ENCODE data around the gene MYOM1.
"Not testable (repeated sequence)": the region's sequence is repeated elsewhere in the genome, so short reads cannot be mapped to it uniquely, and the experiment has no call there.

MYOM1 gene

DNA sequence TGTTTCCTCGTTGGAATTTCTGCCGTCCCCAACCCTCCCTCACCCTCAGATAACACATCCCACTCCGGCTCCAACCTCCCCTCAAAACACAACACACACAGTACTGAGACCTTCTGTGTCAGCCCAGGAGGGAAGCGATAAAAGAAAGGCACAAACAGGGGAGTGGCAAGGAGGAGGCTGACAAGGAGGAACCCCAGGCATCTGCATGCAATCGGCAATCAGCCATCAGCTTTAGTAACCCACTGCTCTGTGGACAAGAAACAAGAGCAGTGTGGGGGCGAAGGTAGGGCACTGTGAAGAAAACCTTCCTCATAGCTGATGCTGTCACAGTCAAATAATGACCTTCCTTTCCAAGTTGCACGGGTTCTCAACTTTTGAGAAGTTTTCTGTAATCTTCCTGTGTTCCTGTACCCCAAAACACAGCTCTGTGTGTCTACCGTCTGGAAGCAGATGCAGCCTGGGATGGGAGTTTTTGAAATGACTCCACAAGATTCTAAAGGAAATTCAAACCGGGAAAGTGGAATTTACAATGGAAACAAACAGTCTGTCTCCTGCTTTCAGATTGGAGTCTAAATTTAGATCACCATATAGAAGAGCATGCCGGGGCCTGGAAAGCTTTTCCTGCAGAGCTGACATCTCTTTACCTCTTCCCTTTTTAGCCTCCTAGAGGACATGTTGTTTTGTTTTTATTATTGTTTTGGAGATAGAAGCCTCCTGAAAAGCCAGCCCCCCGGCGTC is 190.4 kb downstream of the MYOM1 start:
- DNase-seq (ENCODE audit: low read depth in 2 of 2): no peak

DNA sequence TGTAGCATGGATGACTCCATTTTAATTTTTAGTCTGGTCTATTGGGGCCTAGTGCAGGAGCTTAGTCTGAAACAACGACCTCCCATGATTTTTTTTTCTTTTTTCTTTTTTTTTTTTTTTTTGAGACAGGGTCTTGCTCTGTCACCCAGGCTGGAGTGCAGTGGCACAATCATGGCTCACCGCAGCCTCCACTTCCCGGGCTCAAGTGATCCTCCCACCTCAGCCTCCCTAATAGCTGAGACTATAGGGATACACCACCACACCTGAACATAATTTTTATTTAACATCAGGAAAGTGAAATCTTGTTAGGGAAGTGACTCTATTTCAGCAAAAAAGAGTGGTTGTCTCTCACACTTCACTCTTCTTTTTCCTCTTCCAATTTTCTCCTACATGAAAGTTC is 191.7 kb downstream of the MYOM1 start:
- DNase-seq (ENCODE audit: low read depth in 2 of 2): not testable (repeated sequence)

DNA sequence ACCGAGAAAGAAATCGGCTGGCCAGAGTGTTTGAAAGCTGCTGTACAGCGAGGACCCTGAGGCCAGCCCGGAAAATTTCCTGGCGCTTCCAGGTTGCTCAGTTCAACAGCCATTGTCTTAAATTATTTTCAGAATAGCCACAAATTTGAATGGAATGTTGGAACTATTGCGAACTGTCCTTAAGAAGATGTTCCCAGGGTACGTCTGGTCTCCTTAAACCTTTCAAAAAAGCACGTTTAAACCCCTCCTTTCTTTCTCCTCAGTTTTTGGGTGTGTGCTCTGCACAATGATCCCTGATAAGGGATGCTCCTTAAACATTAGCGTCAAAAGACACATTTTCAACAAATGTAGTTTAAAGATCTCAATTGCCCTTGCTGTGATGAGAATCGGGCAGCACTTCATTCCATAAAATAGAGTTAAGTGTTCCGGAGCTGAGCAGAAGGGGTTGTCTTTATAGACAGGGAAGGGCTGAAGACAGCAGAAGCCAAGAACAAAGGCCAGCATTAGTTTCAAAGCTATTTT is 192.3 kb downstream of the MYOM1 start:
- DNase-seq (ENCODE audit: low read depth in 2 of 2): no peak

DNA sequence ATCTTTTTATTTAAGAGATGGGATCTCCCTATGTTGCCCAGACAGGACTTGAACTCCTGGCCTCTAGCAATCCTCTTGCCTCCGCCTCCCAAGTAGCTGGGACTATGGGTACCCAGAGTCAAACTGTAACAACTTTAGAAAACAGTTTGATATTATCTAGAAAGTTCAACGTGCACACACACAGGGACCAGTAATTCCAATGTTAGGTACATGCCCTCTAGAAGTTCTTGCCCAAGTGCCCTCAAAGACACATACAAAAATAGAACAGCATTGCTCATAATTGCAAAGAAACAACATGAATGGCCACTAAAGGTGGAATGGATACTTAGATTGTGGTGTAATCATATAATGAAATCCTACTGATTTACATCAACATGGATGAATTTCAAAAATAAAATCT is 194.2 kb downstream of the MYOM1 start:
- DNase-seq (ENCODE audit: low read depth in 2 of 2): no peak

DNA sequence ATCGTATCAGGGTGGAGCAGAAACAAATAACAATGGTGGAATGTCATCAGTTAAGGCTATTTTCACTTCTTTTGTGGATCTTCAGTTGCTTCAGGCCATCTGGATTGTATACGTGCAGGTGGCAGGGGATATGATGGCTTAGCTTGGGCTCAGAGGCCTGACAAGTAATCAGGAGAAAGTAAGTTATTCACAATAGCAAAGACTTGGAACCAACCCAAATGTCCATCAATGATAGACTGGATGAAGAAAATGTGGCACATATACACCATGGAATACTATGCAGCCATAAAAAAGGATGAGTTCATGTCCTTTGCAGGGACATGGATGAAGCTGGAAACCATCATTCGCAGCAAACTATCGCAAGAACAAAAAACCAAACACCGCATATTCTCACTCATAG is 196.2 kb downstream of the MYOM1 start:
- not testable (repeated sequence) for DNase-seq (ENCODE audit: low read depth in 2 of 2)

All from stimulated activated CD4-positive, alpha-beta T cell treated with anti-CD3 and anti-CD28 coated beads, Interleukin-4, amount 100 ng/mL, for 48 hours (primary cell).